ENCODE results near the gene RAMACL.
A peak's percentile ranks its signal among the peaks of the same experiment; 100 is the strongest.
"Not testable (repeated sequence)": the region's sequence is repeated elsewhere in the genome, so short reads cannot be mapped to it uniquely, and the experiment has no call there.

The RAMACL gene

GRCh38 chr6:166541366-166541765, 45.1 kb downstream of the RAMACL start:
- peak overlapping the region; percentile 12 for H3K4me3 ChIP-seq (ENCODE audit: low read depth, low read length)
- TF ChIP-seq MAX (IDR thresholded peaks at IDR 0.05; ENCODE audit: low read depth, low read length) (no peak), CTCF (IDR thresholded peaks at IDR 0.05; ENCODE audit: low read depth, low read length) (no peak), MYC (IDR thresholded peaks at IDR 0.05; ENCODE audit: low read depth, low read length) (no peak), POLR2A (IDR thresholded peaks at IDR 0.05; ENCODE audit: extremely low read depth, insufficient read length) (no peak)
- no peak for DNase-seq (ENCODE audit: low read depth)

GRCh38 chr6:166540631-166541331, 45.7 kb downstream of the RAMACL start:
- TF ChIP-seq POLR2A (IDR thresholded peaks at IDR 0.05; ENCODE audit: extremely low read depth, insufficient read length) = no peak

GRCh38 chr6:166539543-166539942, 46.9 kb downstream of the RAMACL start:
- DNase-seq (ENCODE audit: low read depth) = no peak
- TF ChIP-seq MYC (IDR thresholded peaks at IDR 0.05; ENCODE audit: low read depth, low read length) = no peak
- TF ChIP-seq MAX (IDR thresholded peaks at IDR 0.05; ENCODE audit: low read depth, low read length) = no peak
- no peak for TF ChIP-seq CTCF (IDR thresholded peaks at IDR 0.05; ENCODE audit: low read depth, low read length)
- no peak for TF ChIP-seq POLR2A (IDR thresholded peaks at IDR 0.05; ENCODE audit: extremely low read depth, insufficient read length)
- no peak overlapping the region for H3K4me3 ChIP-seq (ENCODE audit: low read depth, low read length)

More at GRCh38 chr6:166540631-166541331, 45.7 kb downstream of the RAMACL start:
- H3K4me3 ChIP-seq (ENCODE audit: low read depth, low read length) = peak overlapping the region; percentile 12
- DNase-seq (ENCODE audit: low read depth) = peak; percentile 85

GRCh38 chr6:166539011-166539385, 47.5 kb downstream of the RAMACL start:
- DNase-seq (ENCODE audit: low read depth) = not testable (repeated sequence)

GRCh38 chr6:166538297-166539010, 48.0 kb downstream of the RAMACL start:
- no peak for DNase-seq (ENCODE audit: low read depth)
- H3K4me3 ChIP-seq (ENCODE audit: low read depth, low read length) = no peak overlapping the region
- no peak for TF ChIP-seq POLR2A (IDR thresholded peaks at IDR 0.05; ENCODE audit: extremely low read depth, insufficient read length)
- no peak for TF ChIP-seq CTCF (IDR thresholded peaks at IDR 0.05; ENCODE audit: low read depth, low read length)
- no peak for TF ChIP-seq MYC (IDR thresholded peaks at IDR 0.05; ENCODE audit: low read depth, low read length)
- TF ChIP-seq MAX (IDR thresholded peaks at IDR 0.05; ENCODE audit: low read depth, low read length) = no peak

More at GRCh38 chr6:166539011-166539385, 47.5 kb downstream of the RAMACL start:
- not testable (repeated sequence) for H3K4me3 ChIP-seq (ENCODE audit: low read depth, low read length)

- TF ChIP-seq MYC (IDR thresholded peaks at IDR 0.05; ENCODE audit: low read depth, low read length) (no peak), MAX (IDR thresholded peaks at IDR 0.05; ENCODE audit: low read depth, low read length) (no peak), POLR2A (IDR thresholded peaks at IDR 0.05; ENCODE audit: extremely low read depth, insufficient read length) (no peak), CTCF (IDR thresholded peaks at IDR 0.05; ENCODE audit: low read depth, low read length) (no peak)
- DNase-seq (ENCODE audit: low read depth) = no peak
Observed at GRCh38 chr6:166534658-166535406, 51.6 kb downstream of the RAMACL start.

More at GRCh38 chr6:166534658-166535406, 51.6 kb downstream of the RAMACL start:
- H3K4me3 ChIP-seq (ENCODE audit: low read depth, low read length) = no peak overlapping the region

All from NB4 (cell line).